HTR-8/SVneo (cell line): ENCODE measurements around the gene CD320.
"Not testable (repeated sequence)": the region's sequence is repeated elsewhere in the genome, so short reads cannot be mapped to it uniquely, and the experiment has no call there.

Experiments
- DNase-seq: peaks from one replicate; pipeline ENCODE4 v3.0.0; 2011; ENCODE audit warnings: low spot score, mixed read lengths; ENCODE audit not compliant: insufficient read length
- FAIRE-seq: peaks from 2 replicates; lab custom pipeline; 2011; peaks lifted over from hg19 to GRCh38; lab: Jason Lieb, UNC

Gene CD320

GRCh38 chr19:8334458-8335342, 26.5 kb upstream of the CD320 start:
- peak; percentile 87 for DNase-seq

GRCh38 chr19:8333767-8334457, 25.8 kb upstream of the CD320 start:
- FAIRE-seq (no peak), DNase-seq (no peak)

More at GRCh38 chr19:8334458-8335342, 26.5 kb upstream of the CD320 start:
- FAIRE-seq, result peak; percentile 97

- DNase-seq, result no peak
- no peak for FAIRE-seq
Measured at GRCh38 chr19:8332976-8333766, 25.0 kb upstream of the CD320 start.

- FAIRE-seq (no peak), DNase-seq (no peak)
Measured at GRCh38 chr19:8331263-8331845, 23.2 kb upstream of the CD320 start.

GRCh38 chr19:8329996-8330395, 21.8 kb upstream of the CD320 start:
- FAIRE-seq, result no peak
- DNase-seq, result no peak

GRCh38 chr19:8325454-8325853, 17.3 kb upstream of the CD320 start:
- FAIRE-seq (no peak), DNase-seq (no peak)

- DNase-seq (no peak), FAIRE-seq (no peak)
Measured at GRCh38 chr19:8324186-8325050, 16.3 kb upstream of the CD320 start.

- no peak for FAIRE-seq
- DNase-seq, result no peak
Measured at GRCh38 chr19:8323781-8324185, 15.6 kb upstream of the CD320 start.

GRCh38 chr19:8322638-8322997, 14.5 kb upstream of the CD320 start:
- DNase-seq (no peak), FAIRE-seq (no peak)

GRCh38 chr19:8321986-8322637, 14.0 kb upstream of the CD320 start:
- DNase-seq, result no peak

GRCh38 chr19:8321067-8321985, 13.2 kb upstream of the CD320 start, which contains the start of the genes NDUFA7 and RPS28:
NDUFA7 (minus strand) TSS chr19:8321375; CDS start chr19:8321358, 17 bp downstream.
RPS28 (plus strand) TSS chr19:8321496; CDS start chr19:8321531, 35 bp downstream.
- peak; percentile 93 for DNase-seq
- FAIRE-seq, result peak; percentile 93

More at GRCh38 chr19:8321986-8322637, 14.0 kb upstream of the CD320 start:
- FAIRE-seq, result no peak

GRCh38 chr19:8320564-8321066, 12.5 kb upstream of the CD320 start:
- DNase-seq (no peak), FAIRE-seq (no peak)

GRCh38 chr19:8319807-8320520, 11.8 kb upstream of the CD320 start:
- no peak for FAIRE-seq
- DNase-seq, result no peak

GRCh38 chr19:8318835-8319234, 10.7 kb upstream of the CD320 start:
- not testable (repeated sequence) for FAIRE-seq, DNase-seq

- DNase-seq (no peak), FAIRE-seq (no peak)
Measured at GRCh38 chr19:8316351-8317125, 8.4 kb upstream of the CD320 start.
